ENCODE results near the gene MYO15B.
A peak's percentile ranks its signal among the peaks of the same experiment; 100 is the strongest.

MYO15B gene

GRCh38 chr17:75595284-75595919, 7.8 kb downstream of the MYO15B start:
- TF ChIP-seq CTCF (IDR thresholded peaks at IDR 0.05; ENCODE audit: insufficient read depth, low read length, missing control alignments) = no peak
- no peak for DNase-seq (ENCODE audit: low read depth, low spot score)
- POLR2A ChIA-PET = no interaction called here
- CTCF ChIA-PET = interaction anchor here (1.2 to 1.5 kb wide), 3 partner anchors 14 to 154 kb away, joined by 3 to 4 read pairs (median 4); partner anchors contain the start of gene SMIM5
- no peak overlapping the region for H3K4me3 ChIP-seq (ENCODE audit: low read depth, low read length)

GRCh38 chr17:75595920-75596313, 8.3 kb downstream of the MYO15B start:
- no peak overlapping the region for H3K4me3 ChIP-seq (ENCODE audit: low read depth, low read length)
- CTCF ChIA-PET = interaction anchor here (1.2 to 1.5 kb wide), 3 partner anchors 15 to 154 kb away, joined by 3 to 4 read pairs (median 4); partner anchors contain the start of gene SMIM5
- POLR2A ChIA-PET = no interaction called here
- DNase-seq (ENCODE audit: low read depth, low spot score) = no peak
- TF ChIP-seq CTCF (IDR thresholded peaks at IDR 0.05; ENCODE audit: insufficient read depth, low read length, missing control alignments) = no peak

- no peak for TF ChIP-seq CTCF (IDR thresholded peaks at IDR 0.05; ENCODE audit: insufficient read depth, low read length, missing control alignments)
- POLR2A ChIA-PET = no interaction called here
- no peak for DNase-seq (ENCODE audit: low read depth, low spot score)
- CTCF ChIA-PET = interaction anchor here (0.9 to 5.8 kb wide), 7 partner anchors 8 to 157 kb away, joined by 3 to 38 read pairs (median 5); partner anchors contain the start of gene SMIM5
- H3K4me3 ChIP-seq (ENCODE audit: low read depth, low read length) = no peak overlapping the region
Observed at GRCh38 chr17:75596320-75597087, 8.9 kb downstream of the MYO15B start.

- TF ChIP-seq CTCF (IDR thresholded peaks at IDR 0.05; ENCODE audit: insufficient read depth, low read length, missing control alignments) = peak; percentile 66
- no peak for DNase-seq (ENCODE audit: low read depth, low spot score)
- CTCF ChIA-PET = interaction anchor here (0.6 to 6.7 kb wide), 26 partner anchors 10 to 255 kb away, joined by 3 to 62 read pairs (median 4); partner anchors contain the start of gene SMIM5
- H3K4me3 ChIP-seq (ENCODE audit: low read depth, low read length) = no peak overlapping the region
- POLR2A ChIA-PET = interaction anchor here (0.6 kb wide), 1 partner anchor 10 kb away, joined by 3 read pairs; no protein-coding TSS in a partner anchor
Observed at GRCh38 chr17:75601057-75601987, 13.7 kb downstream of the MYO15B start.

- DNase-seq (ENCODE audit: low read depth, low spot score) = no peak
- CTCF ChIA-PET = interaction anchor here (0.8 to 6.7 kb wide), 13 partner anchors 8 to 151 kb away, joined by 3 to 62 read pairs (median 7); partner anchors contain the start of gene SMIM5
- POLR2A ChIA-PET = no interaction called here
- no peak overlapping the region for H3K4me3 ChIP-seq (ENCODE audit: low read depth, low read length)
- TF ChIP-seq CTCF (IDR thresholded peaks at IDR 0.05; ENCODE audit: insufficient read depth, low read length, missing control alignments) = no peak
Observed at GRCh38 chr17:75602644-75603043, 15.0 kb downstream of the MYO15B start.
